GDM1 (cell line): ENCODE results near the gene PLPPR1.
"Not testable (repeated sequence)": the region's sequence is repeated elsewhere in the genome, so short reads cannot be mapped to it uniquely, and the experiment has no call there.

Experiments used
- DNase-seq: peaks from one replicate; lab custom pipeline; 2025; lab: John Stamatoyannopoulos, UW

Gene PLPPR1

GRCh38 chr9:101121836-101122399, 93.4 kb downstream of the PLPPR1 start:
- no peak for DNase-seq

GRCh38 chr9:101126556-101126955, 98.0 kb downstream of the PLPPR1 start:
- no peak for DNase-seq

- DNase-seq: not testable (repeated sequence)
These were observed 98.8 kb downstream of the PLPPR1 start for GRCh38 chr9:101127369-101127768.

- no peak for DNase-seq
These were observed 100.1 kb downstream of the PLPPR1 start for GRCh38 chr9:101128623-101129022.

- no peak for DNase-seq
These were observed 101.5 kb downstream of the PLPPR1 start for GRCh38 chr9:101130054-101130453.

GRCh38 chr9:101131326-101131725, 102.8 kb downstream of the PLPPR1 start:
- DNase-seq: no peak

GRCh38 chr9:101132801-101133200, 104.3 kb downstream of the PLPPR1 start:
- no peak for DNase-seq

- DNase-seq: no peak
These were observed 110.0 kb downstream of the PLPPR1 start for GRCh38 chr9:101138509-101138908.

GRCh38 chr9:101139082-101139481, 110.6 kb downstream of the PLPPR1 start:
- DNase-seq: no peak

GRCh38 chr9:101140764-101141163, 112.2 kb downstream of the PLPPR1 start:
- no peak for DNase-seq

- no peak for DNase-seq
These were observed 118.0 kb downstream of the PLPPR1 start for GRCh38 chr9:101146508-101146907.

GRCh38 chr9:101148344-101148743, 119.8 kb downstream of the PLPPR1 start:
- no peak for DNase-seq

GRCh38 chr9:101158361-101158760, 129.8 kb downstream of the PLPPR1 start:
- no peak for DNase-seq

- no peak for DNase-seq
These were observed 133.7 kb downstream of the PLPPR1 start for GRCh38 chr9:101162231-101162630.

GRCh38 chr9:101165131-101165530, 136.6 kb downstream of the PLPPR1 start:
- DNase-seq: no peak

GRCh38 chr9:101167490-101168134, 139.1 kb downstream of the PLPPR1 start:
- DNase-seq: no peak

GRCh38 chr9:101172616-101173015, 144.1 kb downstream of the PLPPR1 start:
- no peak for DNase-seq

- DNase-seq: no peak
These were observed 145.4 kb downstream of the PLPPR1 start for GRCh38 chr9:101173907-101174306.

GRCh38 chr9:101176384-101176783, 147.9 kb downstream of the PLPPR1 start:
- no peak for DNase-seq

GRCh38 chr9:101184813-101185278, 156.3 kb downstream of the PLPPR1 start:
- DNase-seq: no peak

- DNase-seq: no peak
These were observed 163.2 kb downstream of the PLPPR1 start for GRCh38 chr9:101191723-101192122.

- DNase-seq: no peak
These were observed 168.5 kb downstream of the PLPPR1 start for GRCh38 chr9:101197026-101197425.

GRCh38 chr9:101200852-101201251, 172.3 kb downstream of the PLPPR1 start:
- DNase-seq: no peak

- no peak for DNase-seq
These were observed 173.1 kb downstream of the PLPPR1 start for GRCh38 chr9:101201630-101202029.
